Hepatocyte (in vitro differentiated cells): ENCODE results near the gene GPC5. TPM values are rescaled to one million over a fixed set of nuclear protein-coding genes. Genes with fewer than 3 reads are reported as not detected.

Experiments used
- DNase-seq: peaks from one replicate; pipeline ENCODE4 v3.0.0-alpha.2; 2016; ENCODE audit warnings: low spot score
- H2AFZ ChIP-seq: fragments of 200-600 bp; sonication (generic); 2 replicates; pipeline ENCODE4 v1.6.0; 2016; ENCODE audit warnings: antibody characterized with exemption, mild to moderate bottlenecking
- H3K27ac ChIP-seq: fragments of 200-600 bp; sonication (generic); 2 replicates; pipeline ENCODE4 v1.5.1; 2016; ENCODE audit warnings: mild to moderate bottlenecking
- H3K27me3 ChIP-seq: fragments of 200-600 bp; sonication (generic); 2 replicates; pipeline ENCODE4 v1.6.1; 2016
- H3K36me3 ChIP-seq: fragments of 200-600 bp; sonication (generic); replicated peaks from 2 replicates; pipeline ENCODE4 v1.5.1; 2016; ENCODE audit warnings: low read depth; ENCODE audit not compliant: insufficient read depth
- H3K4me1 ChIP-seq: fragments of 200-600 bp; sonication (generic); 2 replicates; pipeline ENCODE4 v1.5.1; 2016; ENCODE audit warnings: mild to moderate bottlenecking, moderate library complexity; ENCODE audit not compliant: insufficient read depth
- H3K4me2 ChIP-seq: fragments of 200-600 bp; sonication (generic); 2 replicates; pipeline ENCODE4 v1.6.0; 2016
- H3K4me3 ChIP-seq: fragments of 200-600 bp; sonication (generic); 2 replicates; pipeline ENCODE4 v1.5.1; 2016; ENCODE audit warnings: mild to moderate bottlenecking
- H3K79me2 ChIP-seq: fragments of 200-600 bp; sonication (generic); 2 replicates; pipeline ENCODE4 v1.6.0; 2017; ENCODE audit warnings: mild to moderate bottlenecking
- H3K9me2 ChIP-seq: fragments of 200-600 bp; sonication (generic); replicated peaks from 2 replicates; pipeline ENCODE4 v1.6.0; 2017; ENCODE audit warnings: mild to moderate bottlenecking; ENCODE audit not compliant: insufficient read depth
- H3K9me3 ChIP-seq: fragments of 200-600 bp; sonication (generic); 2 replicates; pipeline ENCODE4 v1.5.1; 2016; ENCODE audit warnings: low read depth, mild to moderate bottlenecking
- H4K20me1 ChIP-seq: fragments of 200-600 bp; sonication (generic); 2 replicates; pipeline ENCODE4 v1.6.0; 2016; ENCODE audit warnings: mild to moderate bottlenecking; ENCODE audit not compliant: insufficient read depth, poor library complexity, severe bottlenecking
- CTCF ChIP-seq: fragments of 200-600 bp; sonication (generic); IDR thresholded peaks from 2 replicates; pipeline ENCODE4 v1.5.1; 2016; ENCODE audit warnings: antibody characterized with exemption, mild to moderate bottlenecking; ENCODE audit not compliant: poor library complexity
- EZH2 ChIP-seq: fragments of 200-600 bp; sonication (generic); IDR thresholded peaks from 2 replicates; pipeline ENCODE4 v1.6.1; 2016; ENCODE audit warnings: antibody characterized with exemption, mild to moderate bottlenecking, borderline replicate concordance
- EZH2phosphoT487 ChIP-seq: fragments of 200-600 bp; sonication (generic); IDR thresholded peaks from one replicate; pipeline ENCODE4 v1.6.1; 2018; ENCODE audit warnings: antibody characterized with exemption, mild to moderate bottlenecking, low read depth, moderate library complexity; ENCODE audit not compliant: unreplicated experiment, severe bottlenecking
- WGBS: methylation state at CpG from one replicate; pipeline ENCODE4 v1.1.6; 2016; ENCODE audit warnings: low lambda C conversion rate; ENCODE audit errors: missing lambda C conversion rate; 5-methylcytosine and 5-hydroxymethylcytosine counted together
- polyA plus RNA-seq: library from polyadenylated mRNA; unstranded; fragments of >200 nt; fragmentation: Nextera tagmentation; extraction: Ambion mirVana; gene quantifications from 2 replicates; pipeline ENCODE4 v1.2.1, GENCODE V29; 2016
- total RNA-seq: library from RNA; depleted of rRNA; stranded (reverse); fragments of >200 nt; gene quantifications from 2 replicates; pipeline ENCODE4 v1.2.3, GENCODE V29; 2014

Gene GPC5
- total and polyA plus RNA-seq, 2 experiments from 2014 or later = 3.9 to 5.4 TPM

GRCh38 chr13:92530364-92530763 lies 1131.9 kb downstream of the GPC5 start:
- 67% methylated on average over 3 of the region's 3 CpGs for WGBS
- Histone ChIP-seq H3K9me2 (no peaks in the 10 kb centered on the region), H3K4me2 (no peak overlapping the region), H2AFZ (no peak overlapping the region), H3K36me3 (no peaks in the 10 kb centered on the region), H3K4me1 (no peaks in the 10 kb centered on the region), H3K79me2 (no peaks in the 10 kb centered on the region), H3K27me3 (no peaks in the 10 kb centered on the region), H3K27ac (no peak overlapping the region), H3K4me3 (no peak overlapping the region), H3K9me3 (no peaks in the 10 kb centered on the region), H4K20me1 (no peaks in the 10 kb centered on the region)
- no peak for TF ChIP-seq EZH2phosphoT487
- TF ChIP-seq CTCF = peak; percentile 34
- DNase-seq = peak; percentile 17

GRCh38 chr13:92535222-92536006 lies 1137.0 kb downstream of the GPC5 start:
- H3K4me1 ChIP-seq = no peaks in the 10 kb centered on the region
- H4K20me1 ChIP-seq = no peaks in the 10 kb centered on the region
- TF ChIP-seq EZH2phosphoT487 (no peak), EZH2 (no peak), CTCF (no peak)
- no peaks in the 10 kb centered on the region for H3K79me2 ChIP-seq
- H3K4me2 ChIP-seq = no peak overlapping the region
- H3K9me2 ChIP-seq = no peaks in the 10 kb centered on the region
- H3K36me3 ChIP-seq = no peaks in the 10 kb centered on the region
- H3K27ac ChIP-seq = no peak overlapping the region
- no peaks in the 10 kb centered on the region for H3K27me3 ChIP-seq
- DNase-seq = no peak
- no peak overlapping the region for H3K4me3 ChIP-seq
- no peak overlapping the region for H2AFZ ChIP-seq
- WGBS = 94% methylated on average over 6 of the region's 6 CpGs
- H3K9me3 ChIP-seq = no peaks in the 10 kb centered on the region

GRCh38 chr13:92537471-92537870 lies 1139.0 kb downstream of the GPC5 start:
- 52% methylated on average over 2 of the region's 2 CpGs for WGBS

More at GRCh38 chr13:92537471-92537870, 1139.0 kb downstream of the GPC5 start:
- no peaks in the 10 kb centered on the region for H4K20me1 ChIP-seq
- H3K79me2 ChIP-seq = no peaks in the 10 kb centered on the region
- TF ChIP-seq EZH2phosphoT487 (no peak), EZH2 (no peak), CTCF (no peak)
- H3K36me3 ChIP-seq = no peaks in the 10 kb centered on the region
- H3K27me3 ChIP-seq = no peaks in the 10 kb centered on the region
- no peaks in the 10 kb centered on the region for H3K4me1 ChIP-seq
- no peaks in the 10 kb centered on the region for H3K9me2 ChIP-seq
- H3K4me2 ChIP-seq = peak overlapping the region; percentile 10
- peak overlapping the region; percentile 21 for H3K27ac ChIP-seq
- H3K4me3 ChIP-seq = no peak overlapping the region
- peak; percentile 28 for DNase-seq
- no peaks in the 10 kb centered on the region for H3K9me3 ChIP-seq
- H2AFZ ChIP-seq = no peak overlapping the region
